HG03095 (cell line): ENCODE results near the gene CTRB1.

Experiments used
- ATAC-seq: cut with Tn5 transposase; IDR thresholded peaks from one replicate; pipeline ENCODE4 v1.9.1; 2021; ENCODE audit warnings: moderate library complexity; ENCODE audit not compliant: unreplicated experiment

Gene CTRB1

GRCh38 chr16:75225092-75225491 lies 6.3 kb downstream of the CTRB1 start:
- ATAC-seq, result no peak

- ATAC-seq, result no peak
Measured at GRCh38 chr16:75225678-75226515, 7.1 kb downstream of the CTRB1 start.

DNA sequence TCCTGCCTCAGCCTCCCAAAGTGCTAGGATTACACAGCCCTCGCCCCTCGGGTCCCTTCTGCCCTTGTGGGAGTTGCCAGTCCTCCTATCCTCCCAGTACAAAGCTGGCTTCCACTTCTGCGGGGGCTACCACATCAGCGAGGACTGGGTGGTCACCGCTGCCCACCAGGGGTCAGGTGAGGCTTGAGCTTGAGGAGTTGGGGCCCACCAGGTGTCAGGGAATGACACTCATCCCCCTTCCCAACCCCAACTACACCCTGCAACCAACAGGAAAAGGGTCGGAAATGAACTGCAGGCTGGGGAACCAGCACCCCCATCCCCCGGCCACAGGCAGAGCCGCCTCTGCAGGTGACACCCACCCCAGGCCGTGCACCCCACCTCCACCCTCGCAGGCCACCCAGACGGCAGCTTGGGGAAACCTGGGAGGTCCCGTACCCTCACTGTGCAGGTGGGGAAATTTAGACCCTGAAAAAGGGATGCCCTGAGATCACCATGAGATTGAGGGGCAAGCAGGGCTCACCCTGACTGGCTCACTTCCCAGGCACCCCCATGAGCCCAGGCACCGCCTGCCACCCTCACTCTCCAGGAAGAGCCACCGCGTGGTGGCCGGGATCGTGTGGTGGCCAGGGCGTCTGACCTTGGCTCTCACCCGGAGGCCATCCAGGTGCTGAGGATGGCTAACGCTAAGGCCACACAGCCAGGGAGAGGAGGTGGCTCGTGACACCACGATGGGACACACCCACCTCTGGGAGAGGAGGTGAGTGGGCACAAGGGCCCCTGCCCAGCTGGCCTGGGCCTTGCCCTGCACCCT lies 8.0 kb downstream of the CTRB1 start:
- ATAC-seq, result no peak

DNA sequence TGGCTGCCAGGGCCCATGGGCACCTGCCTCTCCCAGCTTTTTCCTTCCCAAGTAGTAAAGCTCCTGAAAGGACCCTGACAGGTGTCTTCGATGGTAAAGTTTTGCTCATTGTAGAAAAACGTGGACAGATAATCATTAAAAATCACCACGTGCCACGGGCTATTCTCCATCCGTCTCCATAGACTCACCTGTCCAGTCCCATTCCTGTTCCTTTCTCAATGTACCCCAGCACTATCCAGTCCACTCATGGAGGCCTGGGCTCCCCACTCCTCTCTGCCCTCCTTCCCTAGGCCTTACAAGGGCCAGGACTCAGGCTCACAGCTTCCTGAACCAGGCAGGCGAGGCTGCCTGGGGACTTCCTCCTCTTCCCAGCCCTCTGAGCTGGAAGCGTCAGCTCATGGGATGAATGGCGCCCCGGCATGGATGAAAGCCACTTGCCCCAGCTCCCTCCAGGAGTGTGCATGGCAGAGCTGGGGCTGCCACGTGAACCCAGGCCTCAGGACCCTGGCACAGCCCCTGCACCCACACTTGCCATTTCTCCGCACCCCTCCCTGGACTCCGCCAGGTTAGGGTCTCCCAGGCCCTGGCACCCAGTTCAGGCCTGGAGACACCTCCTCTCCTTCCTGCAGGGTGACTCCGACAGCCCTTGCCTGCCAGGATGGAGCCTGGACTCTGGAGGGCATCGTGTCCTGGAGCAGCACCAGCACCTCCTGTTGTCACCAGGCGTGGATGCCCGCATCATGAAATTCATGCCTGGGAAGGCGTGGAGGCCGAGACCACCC lies 8.8 kb downstream of the CTRB1 start:
- ATAC-seq, result no peak

DNA sequence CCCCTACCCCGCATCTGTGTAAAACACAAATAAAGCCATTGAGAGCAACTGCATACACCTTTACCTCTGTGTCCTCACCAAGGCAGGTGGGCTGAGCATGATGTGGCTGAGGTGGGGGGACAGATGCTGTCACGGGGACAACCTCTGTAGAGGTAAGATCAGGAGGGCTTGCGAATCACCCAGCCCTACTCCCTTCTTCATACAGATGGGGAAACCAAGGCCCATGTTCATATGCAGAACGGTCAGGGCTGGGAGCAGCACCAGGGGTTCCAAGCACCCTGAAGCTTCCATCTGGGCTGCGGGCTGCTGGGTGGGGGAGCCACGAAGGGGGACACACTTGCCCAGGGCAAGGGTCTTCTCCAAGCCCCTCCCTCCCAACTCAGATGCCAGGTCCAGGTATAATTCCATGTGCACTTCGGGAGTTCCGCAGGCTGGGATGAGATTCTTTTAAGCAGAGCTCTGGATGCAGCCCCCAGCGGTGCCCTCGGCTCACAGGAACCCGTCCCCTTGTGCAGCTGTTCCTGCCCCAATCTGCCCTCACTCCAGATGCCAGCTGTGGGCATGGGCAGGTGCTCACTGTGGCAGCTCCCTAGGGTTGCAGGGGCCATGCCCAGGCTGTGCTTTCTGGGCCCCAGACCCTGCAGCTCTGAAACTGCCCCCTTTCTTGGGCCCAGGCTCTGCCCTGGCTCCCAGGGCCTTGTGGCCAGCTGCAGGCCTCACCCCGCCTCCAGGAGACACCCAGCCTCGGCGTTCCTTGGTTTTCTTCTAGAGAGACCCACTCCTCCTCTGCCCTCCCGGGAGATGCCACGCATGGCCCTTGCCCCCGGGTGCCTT lies 9.6 kb downstream of the CTRB1 start:
- no peak for ATAC-seq

DNA sequence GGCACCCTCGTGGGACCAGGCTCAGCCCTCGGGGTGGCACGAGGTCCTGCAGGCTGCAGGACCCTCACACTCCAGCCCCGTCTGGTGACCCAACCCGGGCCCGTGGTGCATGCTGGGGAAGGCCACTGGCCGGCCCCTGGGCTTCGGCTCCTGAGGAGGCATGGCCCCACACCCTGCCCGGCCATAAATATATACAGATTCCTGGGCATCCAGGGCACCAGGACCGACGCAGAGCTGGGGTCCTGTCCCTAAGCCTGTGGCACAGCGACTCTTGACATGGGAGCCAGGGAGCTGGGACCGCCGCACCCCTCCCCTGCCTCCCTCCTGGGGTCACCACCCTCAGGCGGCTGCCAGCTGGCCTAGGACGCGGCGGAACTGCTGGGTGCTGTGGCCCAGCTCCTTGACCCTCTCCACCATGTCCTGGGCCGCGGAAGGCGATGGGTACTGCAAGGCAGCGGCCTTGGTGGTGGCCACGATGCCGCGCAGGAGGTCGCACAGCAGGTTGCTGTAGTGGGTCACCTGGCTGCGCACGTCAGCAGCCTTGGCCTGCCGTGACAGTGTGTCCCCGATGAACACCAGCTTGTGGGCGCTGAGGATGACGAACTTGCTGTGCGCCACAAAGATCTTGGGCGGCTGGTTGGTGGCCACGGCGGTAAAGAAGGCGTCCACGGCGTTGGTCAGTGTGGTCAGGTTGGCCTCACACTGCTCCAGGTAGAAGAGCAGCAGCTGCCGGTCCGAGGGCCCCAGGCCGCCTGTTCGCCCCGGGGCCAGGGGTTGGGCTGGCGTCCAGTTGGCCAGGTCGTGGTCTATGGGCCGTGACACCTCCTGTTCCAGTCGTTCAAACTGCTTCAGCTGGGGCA lies 10.6 kb downstream of the CTRB1 start:
- ATAC-seq, result no peak

DNA sequence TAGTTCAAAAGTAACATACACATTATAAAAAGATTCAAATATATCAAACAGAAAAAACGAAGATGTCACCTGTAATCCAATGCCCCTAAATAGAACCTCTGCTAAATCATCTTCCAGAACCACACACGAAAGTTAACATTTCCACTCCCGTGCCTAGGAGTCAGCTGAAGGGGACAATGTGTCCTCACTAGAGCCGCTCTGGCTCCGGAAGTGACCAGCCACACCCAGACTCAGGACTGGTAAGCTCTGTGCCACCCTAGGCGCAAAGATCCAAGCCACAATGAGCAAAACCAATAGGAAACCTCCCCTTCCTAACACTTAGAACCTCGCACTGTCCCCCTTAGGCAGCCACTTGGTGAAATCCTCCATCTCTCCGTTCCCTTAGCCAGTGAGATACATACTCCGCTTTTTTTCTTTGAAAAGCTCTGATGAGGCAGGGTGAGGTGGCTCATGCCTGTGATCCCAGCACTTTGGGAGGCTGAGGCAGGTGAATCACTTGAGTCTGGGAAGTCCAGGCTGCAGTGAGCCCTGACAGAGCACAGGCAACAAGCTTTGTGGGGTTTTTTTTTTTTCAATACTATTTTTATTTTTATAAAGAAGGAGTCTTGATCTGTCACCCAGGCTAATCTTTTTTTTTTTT lies 11.8 kb downstream of the CTRB1 start:
- no peak for ATAC-seq

GRCh38 chr16:75231570-75231969 lies 12.8 kb downstream of the CTRB1 start:
- ATAC-seq, result no peak

- no peak for ATAC-seq
Measured at GRCh38 chr16:75233611-75233938, 14.8 kb downstream of the CTRB1 start.

DNA sequence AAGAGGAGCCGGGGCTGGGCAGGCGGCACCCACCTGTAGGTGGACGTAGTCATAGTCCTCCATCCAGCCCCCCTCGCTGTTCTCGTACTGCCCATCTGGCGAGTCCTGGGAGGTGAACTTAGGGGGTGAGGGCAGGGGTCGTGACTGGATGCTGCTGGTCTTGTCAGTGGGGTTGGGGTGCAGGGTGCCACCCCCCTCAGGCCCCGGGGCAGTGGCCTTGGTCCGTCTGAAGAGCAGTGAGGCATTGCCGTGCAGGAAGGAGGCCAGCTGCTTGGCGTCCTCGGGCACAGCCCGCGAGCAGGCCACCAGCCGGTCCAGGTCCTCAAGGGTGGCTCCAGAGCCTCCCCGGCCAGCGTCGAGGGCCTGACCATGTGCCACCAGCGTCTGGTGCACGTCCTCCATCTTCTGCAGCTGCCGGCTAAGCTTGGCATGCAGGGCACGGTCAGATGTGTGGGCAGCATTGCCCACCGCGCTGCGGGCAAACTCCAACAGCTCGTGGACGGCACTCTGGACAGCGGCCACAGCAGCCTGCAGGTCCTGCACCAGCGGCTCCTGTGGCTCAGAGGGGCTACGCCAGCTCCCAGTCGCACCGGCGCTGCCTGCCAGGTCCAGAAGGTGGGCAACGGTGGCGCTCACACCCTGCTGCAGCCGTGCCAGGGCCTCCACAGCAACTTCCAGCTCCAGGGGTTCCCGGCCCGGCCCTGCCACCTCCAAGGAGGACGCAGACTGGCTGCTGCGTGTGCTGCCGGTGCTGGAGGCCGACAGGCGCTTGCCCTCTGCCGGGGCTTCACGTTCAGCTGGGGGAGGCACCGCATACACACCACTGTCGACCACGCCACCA lies 16.3 kb downstream of the CTRB1 start:
- no peak for ATAC-seq

GRCh38 chr16:75235721-75236193 lies 17.0 kb downstream of the CTRB1 start:
- ATAC-seq, result no peak

DNA sequence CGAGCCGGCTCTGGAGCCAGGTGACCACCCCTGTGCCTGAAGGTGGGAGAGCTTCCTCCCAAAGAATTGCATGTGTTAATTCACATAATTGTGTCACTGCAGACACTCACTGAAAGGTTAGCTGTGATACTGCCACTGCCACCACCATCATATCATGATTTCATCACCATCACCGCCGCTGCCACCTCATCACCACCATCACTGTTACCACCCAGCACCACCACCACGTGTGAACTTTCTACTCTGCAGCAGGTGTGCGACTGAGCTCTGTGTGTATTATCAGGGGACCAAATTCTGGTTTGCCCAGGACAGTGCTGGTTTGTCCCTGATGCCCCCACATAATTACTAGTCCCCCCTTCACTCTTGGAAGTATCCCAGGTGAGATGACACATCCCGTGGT lies 17.4 kb downstream of the CTRB1 start:
- ATAC-seq, result no peak

DNA sequence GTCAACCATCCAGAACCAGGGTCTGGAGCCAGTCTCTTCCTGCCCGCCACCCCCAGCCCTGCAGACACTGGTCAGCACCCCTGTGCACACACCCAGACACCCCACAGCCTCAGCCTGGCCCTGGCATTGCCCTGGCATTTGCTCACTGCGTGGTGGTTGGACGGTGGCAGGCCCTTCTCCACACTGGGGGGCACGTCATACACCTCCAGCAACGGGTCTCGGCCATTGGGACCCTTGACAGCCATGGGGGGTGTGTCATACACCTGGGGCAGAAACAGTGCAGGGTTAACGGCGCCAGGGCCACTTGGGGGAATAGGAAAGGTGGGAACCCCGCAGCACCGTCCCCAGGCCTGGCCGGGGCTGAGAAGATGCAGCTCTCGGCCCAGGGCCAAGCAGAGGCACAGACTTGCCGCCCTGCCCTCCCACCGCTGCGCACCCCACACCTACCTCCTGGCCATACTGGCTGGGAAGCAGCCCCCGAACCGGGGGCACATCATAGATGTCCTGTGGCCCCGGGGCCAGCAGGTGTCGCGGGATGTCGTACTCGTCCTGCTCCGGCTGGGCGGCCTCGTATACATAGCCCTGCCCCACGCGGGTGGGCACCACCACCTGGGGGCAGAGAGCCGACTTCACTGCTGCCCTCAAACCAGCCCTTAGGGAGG lies 18.1 kb downstream of the CTRB1 start:
- ATAC-seq, result no peak

DNA sequence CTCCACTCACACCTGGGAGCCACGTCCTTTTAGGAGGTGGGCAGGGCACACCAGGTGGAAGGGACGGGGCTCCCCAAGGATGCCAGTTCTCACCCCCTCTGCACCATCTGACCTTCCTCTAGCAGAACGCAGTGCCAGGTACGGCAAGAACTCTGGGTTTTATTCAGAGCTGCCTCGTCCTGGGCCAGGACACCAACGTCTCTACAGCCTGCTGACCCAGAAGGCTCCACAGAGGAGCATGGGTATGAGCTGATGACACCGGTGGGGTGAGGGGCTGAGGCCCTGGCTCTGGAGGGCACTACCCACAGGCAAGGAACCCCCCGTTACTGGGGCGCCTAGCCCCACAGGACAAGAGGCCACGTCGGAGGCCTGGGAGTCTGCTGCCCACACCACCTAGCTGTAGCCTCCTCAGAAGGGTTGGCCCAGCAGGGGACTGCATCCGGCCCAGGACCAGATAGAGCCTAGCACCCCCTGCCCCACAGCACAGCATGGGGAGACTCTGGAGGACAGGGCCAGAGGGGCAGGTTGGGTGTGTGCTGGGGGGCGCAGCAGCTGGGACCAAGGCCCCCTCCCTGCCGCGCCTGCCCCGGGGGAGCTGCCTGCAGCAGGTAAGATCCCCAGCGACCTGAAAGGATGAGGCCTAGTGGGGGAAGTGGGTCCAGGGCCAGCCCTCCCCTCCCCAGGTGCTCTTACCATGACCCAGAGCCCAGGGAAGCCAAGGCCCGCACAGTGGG lies 18.8 kb downstream of the CTRB1 start:
- ATAC-seq, result no peak

DNA sequence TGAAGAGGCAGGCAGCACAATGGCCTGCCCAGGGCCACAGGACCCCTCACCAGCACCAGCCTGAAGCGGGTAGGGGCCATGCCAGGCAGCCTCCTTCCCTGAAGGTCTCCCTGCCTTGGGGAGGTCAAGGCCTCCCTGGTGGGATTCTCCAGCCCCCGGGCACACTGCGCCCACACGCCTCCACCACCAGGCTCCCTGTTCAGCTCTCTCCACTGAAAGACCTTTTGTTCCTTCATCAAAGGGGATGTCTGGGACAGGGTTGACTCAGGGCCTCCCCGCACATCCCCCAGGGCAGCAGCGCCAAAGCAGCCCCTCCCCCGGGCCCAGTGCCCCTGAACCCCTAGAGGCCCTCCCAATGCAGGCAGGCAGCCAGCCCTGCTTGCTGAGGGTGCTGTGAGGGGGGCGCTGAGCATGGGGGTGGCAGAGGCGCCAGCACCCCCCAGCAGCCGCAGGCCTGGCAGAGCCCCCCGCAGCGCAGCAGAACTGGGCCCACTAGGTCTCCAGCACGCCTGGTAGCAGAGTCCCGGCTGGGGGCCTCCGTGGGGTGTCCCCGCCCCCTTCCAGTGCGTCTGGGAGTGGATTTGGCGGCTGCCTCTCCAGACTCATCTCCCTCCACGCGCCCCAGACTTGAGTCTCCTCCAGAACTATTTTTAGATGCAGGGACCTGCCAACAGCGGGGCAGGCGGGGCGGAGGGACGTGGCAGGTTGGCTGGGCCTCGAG lies 19.5 kb downstream of the CTRB1 start:
- ATAC-seq, result no peak

DNA sequence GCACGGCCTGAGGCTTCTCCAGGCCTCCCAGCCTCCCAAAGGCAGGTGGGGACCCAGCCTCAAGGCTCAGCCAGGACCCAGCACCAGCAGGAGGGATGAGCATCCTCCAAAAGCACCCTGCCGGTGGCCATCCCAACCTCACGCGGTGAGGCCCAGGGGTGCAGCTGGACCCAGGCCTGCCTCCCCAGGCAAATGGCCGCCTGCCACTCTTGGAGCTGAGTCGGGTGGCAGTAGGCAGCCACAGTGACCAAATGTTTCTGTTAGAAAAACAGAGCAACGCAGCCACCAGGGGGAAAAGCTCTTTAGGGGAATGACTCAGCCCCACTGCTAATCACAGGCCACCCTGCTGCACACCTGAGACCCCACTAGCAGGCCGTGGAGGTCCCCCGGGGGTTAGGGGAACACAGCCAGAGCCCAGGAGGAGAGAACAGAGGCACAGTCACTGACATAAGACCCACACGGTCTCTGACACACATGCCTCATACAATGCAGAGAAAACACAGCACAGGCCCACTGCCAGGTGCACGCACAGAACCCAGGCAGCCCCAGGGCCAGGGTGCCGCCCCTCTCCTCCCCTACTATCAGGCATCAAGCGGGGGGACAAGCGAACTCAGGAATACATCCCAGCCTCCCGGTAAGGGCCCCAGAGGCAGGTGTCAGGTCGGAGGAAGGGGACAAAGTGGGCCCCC lies 20.2 kb downstream of the CTRB1 start:
- no peak for ATAC-seq
